GM21423 (cell line): ENCODE data around the gene IGFBP7.

Source experiments
- ATAC-seq: cut with Tn5 transposase; IDR thresholded peaks from one replicate; pipeline ENCODE4 v1.9.1; 2021; ENCODE audit warnings: mild to moderate bottlenecking, moderate library complexity; ENCODE audit not compliant: unreplicated experiment

IGFBP7 gene

DNA sequence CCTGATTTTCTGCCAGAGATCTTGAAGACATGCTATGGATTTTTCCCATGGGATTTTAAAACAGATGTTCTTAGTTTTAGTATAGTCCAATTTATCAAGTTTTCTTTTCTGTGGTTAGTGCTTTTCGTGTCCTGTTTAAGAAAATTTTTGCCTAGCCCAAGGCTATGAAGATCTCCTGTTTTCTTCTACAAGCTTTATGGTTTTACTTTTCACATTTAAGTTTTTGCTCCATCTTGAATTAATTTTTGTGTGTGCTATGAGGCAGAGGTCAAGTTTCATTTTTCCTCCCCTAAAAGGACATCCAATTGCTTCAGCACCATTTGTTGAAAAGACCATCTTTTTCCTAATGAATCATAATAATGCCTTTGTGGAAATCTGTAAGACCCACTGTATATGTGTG, 65.9 kb downstream of the IGFBP7 start:
- no peak for ATAC-seq

DNA sequence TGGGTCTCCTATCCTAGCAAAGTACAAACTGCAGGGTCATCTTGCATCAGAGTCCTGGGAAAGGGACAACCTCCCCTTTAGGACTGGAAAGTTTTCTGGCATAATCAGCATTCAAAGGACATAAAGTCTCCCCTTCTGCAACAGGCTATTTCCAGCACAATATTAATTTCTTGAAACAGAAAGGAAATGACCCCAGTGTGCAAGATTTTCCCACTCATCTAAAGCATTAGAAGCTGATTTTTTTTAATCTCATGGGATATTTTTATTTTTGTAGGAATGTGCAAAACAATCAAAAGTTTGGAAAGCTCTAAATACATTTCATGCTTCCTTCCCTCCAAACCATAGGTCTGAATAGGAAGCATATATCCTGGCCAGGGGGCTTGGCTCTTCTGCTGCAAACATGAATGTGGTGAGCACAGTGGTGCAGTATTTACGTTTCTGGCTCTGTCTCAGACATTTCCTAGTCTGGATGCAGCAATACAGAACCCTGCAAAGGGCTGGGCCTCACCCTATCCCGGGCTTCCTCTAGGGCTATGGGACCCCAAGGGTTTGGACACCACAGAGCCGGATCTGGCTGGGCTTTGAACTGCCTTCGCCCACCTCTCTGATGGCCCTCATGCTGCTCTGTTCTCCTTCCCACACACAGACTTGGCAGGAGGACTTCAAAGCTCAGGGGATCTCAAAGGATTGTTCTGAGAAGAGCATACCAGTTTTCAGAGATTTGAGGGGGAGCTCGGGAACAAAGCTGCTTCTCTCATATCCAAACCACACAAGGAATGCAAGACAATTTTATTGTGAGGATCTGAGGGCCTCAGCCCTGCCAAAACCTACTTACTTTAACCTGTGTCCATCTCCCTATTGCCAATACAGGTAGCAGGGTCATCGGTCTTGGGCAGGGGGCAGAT, 66.6 kb downstream of the IGFBP7 start:
- no peak for ATAC-seq

DNA sequence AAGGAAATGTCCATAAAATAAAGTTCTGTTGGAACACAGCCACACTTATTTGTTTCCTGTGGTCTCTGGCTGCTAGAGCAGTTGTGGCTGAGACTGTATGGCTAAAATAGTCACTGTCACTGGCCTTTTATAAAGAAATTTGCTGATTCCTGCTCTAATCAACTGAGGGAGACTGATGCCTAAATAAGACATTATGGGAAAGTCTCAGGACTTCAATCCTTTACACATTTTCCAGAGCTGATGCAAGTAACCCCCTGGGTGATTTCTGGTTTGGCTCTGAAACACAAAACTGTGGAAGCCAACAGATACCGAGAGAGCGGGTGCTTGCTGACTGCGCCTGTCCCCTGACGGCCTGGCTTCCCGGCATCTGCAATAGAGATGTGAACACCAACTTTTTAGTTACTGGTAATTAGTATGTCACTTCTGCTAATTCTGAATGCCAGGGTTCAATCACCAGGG, 67.4 kb downstream of the IGFBP7 start:
- ATAC-seq, result no peak

DNA sequence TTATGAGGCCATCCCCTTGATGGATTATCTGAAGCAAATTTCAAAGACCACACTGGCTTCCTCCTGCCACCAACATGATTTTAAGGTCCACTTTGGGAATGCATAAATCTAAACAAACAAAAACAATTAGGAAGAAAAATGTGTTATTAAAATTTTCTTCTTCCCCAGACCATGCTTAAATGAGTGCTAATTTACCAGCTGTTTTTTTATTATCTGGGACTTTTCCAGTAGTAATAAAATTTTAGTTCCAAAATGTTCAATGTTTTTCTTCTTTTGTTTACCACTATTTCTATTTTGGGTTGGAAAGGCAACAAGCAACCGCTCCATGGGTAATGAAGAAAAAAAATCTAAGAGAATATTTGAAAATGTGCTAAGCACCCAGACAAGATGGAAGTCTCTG, 69.2 kb downstream of the IGFBP7 start:
- no peak for ATAC-seq

DNA sequence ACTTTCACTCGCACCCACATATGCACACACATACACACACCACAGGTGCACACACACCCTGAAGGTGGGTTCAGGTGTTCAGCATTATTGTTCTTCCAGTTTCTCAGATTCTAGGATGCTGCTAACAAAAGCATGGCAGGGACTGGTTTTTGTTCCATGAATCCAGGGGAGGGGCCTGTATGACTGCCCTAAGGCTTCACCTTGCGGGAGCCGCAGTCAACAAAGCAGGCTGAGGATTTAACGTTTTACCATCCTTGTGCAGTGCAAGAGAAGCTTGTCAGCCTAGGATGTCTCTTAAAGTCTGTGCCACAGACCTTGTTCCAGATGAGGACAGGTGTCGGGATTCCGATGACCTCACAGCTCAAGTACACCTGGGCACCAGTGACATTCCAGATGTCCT, 69.7 kb downstream of the IGFBP7 start:
- ATAC-seq, result no peak

DNA sequence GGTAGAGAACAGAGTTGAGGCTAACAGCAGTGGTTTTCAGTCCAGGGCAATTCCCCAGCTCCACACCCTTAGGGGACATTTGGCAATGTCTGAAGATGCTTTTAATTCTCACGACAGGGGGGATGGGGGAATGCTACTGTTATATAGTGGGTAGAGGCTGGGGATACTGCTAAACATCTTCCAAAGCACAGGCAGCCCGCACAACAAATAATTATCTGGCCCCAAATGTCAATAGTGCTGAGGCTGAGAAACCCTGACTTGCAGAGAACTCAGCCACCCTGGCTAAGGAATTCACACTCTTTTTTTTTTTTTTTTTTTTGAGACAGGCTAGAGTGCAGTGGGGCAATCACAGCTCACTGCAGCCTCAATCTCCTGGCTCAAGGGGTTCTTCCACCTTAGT, 70.8 kb downstream of the IGFBP7 start:
- no peak for ATAC-seq

DNA sequence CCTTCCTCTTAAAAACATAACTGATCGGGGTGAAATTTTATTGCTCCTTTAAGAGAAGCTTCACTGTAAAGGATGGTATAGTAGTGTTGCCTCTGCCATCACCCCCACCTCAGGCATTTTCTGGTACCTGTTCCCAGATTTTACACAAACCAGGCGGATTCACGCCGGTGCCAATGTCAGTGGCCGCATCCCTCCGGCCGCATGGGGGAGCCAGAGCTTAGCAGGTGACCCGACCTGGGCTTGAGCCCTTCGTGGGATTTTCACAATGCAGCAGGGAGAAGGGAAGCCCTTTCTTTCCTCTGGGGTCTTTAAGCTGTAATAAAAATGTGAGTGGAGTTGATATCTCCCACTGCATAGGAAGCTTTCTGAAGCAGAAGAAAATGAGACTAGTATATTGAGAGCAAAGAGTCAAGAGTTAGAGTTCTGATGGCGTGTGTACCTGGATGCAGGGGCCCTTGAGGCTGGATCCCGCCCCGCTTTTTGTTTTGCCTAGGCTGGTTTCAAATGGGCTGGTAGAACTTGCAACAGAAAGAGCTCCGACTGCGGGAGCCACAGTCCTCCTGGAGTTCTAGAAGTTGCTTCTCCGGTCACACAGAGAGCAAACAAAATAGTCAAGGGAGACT, 72.1 kb downstream of the IGFBP7 start:
- ATAC-seq, result no peak

DNA sequence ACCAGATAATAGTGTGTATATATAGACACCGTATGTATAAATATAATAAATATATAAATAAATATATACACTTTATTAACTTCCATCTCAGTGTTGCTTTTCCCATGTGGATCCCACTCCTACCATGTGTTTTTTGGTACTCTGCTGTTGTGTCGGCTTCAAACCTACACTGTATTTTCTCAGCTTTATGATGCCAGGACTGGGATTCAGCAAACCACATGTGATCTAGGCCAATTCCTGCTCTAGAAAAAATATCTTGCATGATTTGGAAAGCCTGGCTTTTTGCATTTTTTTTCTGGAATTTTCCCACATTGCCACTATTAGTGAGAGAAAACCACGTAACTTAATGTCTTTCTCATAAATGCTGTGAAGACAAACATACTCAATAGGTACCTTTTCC, 75.7 kb downstream of the IGFBP7 start:
- no peak for ATAC-seq

DNA sequence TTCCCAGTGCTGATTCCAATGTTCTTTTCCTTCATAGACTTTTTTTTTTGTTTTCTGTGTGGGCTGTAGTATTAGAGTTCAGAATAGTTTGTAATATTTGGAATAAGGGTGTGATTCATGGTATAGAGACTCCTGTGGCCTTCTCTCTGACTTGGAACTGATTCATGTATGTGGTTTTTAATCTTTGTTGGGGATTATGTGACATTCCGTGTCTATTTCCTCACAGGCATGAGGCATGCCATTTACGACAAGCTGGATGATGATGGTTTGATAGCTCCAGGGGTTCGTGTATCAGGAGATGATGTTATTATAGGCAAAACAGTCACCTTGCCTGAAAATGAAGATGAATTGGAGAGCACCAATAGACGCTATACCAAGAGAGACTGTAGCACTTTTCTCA, 87.1 kb downstream of the IGFBP7 start:
- ATAC-seq, result no peak

DNA sequence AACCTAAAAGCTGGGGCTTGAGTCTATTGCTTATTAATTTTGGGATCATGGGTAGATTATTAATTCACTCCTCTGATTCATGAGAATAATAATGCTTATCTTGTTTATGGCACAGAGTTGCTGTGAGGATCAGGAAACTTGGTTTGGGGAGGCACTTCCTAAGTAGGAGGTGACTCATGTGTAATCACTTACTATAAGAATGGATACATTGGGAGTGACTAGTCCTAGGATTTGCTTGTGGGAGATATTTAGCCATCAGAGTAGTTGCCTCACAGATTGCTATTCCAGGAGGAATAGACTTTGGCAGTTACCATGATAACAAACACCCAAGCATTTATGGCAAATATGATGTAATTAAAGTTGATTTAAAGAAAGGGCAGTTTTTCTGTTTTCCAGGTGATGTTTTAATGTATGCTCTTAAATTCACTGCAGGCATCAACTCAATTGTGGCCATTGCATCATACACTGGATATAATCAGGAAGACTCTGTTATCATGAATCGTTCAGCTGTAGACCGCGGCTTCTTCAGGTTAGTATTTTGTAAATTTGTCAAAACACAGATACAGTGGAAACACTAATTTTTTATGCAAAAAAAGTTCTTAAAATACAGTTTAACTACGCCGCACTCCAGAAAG, 89.6 kb downstream of the IGFBP7 start:
- no peak for ATAC-seq

DNA sequence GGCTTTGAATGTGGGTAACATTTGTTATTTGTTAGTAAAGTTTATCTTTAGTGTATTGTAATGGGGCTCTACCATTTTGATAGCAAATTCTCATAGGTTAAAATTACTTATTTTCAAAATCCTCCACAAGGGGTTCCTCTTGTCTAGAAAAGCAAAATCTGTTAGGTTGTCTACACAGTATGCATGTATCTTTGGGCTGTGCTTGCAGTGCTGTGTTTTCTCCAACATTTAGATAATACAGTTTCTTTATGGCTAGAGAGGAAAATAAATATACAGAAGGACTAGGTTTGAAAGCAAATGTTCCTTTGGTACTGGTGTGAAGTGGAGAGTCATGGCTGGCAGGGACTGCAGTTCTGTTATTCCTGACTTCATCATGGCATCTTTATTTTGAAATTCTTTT, 91.2 kb downstream of the IGFBP7 start:
- ATAC-seq, result no peak

DNA sequence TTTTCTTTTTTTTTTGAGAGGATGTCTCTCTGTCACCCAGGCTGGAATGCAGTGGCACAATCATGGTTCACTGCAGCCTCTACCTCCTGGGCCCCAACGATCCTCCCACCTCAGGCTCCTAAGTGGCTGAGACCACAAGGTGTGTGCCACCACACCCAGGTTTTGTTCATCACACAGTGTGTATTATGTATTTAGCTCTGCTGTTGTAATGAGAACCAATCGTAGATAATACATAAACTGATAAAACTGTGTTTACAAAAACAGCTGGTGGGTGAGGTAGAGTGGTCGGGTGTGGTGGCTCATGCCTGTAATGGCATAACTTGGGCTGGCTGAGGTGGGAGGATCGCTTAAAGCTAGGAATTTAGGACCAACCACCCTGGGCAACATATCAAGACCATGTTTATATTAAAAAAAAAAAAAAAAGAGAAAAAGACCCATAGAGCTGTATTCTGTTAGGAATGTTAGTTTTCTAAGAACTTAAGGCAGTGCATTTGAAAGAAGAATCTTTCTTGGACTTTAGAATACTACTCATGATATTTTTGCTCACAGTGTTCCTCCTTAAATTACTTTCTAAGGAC, 96.6 kb downstream of the IGFBP7 start:
- no peak for ATAC-seq

DNA sequence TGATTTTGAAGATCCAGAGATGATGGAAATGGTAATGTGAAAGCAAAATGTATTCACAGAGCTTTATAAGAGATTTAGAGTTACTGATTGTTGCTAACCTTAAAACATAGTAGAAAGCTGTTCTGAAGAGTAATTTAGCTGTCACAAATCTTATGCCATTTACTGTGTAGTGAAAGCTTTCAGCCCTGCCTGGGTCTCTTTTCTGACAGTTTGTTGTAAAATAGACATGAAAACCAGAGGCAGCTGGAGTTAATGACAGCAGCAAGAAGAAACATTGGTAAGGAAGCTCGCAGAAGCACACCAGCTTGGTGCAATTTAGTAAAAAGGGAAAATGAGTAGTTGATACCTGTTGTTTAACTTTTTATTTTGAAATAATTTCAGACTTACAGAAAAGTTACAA, 110.4 kb downstream of the IGFBP7 start:
- ATAC-seq, result no peak

DNA sequence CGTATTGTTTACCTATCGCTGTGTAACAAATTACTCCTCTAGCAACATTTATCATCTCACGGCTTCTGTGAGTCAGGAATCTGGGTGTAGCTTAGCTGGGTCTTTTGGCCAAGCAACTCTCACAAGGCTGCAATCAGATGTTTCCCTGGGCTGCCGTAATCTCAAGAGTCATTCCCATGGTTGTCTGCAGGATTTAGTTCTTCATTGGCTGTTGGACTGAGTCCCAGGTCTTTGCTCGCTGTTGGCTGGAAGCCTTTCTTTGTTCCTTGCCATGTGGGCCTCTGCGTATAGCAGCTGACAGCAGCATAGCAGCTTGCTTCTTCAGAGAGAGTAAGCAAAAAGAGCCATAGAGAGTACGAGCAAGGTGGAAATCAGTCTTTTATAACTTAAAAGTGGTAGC, 114.7 kb downstream of the IGFBP7 start:
- no peak for ATAC-seq

DNA sequence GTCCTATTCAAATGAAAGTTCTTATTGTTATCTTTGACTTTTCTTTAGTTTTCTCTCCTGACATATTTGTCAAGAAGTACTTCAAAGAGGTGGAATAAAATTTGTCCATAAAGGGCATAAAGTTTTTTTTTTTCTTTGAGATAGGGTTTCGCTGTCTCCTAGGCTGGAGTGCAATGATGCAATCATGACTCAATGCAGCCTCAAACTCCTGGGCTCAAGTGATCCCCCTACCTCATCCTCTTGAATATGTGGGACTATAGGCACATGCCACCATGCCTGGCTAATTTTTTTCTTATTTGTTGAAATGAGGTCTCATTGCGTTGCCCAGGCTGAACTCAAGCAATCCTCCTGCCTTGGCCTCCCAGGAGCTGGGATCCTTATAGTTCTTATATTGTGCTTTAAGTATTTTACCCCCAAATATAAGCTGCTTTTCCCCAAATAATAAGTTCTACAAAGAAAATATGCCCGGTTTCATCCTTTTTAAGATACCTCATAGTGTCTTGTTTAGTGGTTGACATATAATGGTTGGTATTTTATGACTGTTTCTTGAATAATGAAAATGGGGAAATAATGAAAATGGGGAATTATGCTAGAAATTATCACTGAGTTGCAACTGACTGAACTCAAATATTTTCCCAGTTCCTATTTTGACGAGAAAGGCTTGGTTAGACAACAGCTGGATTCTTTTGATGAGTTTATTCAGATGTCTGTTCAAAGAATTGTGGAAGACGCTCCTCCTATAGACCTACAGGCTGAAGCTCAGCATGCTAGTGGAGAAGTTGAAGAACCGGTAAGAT, 119.9 kb downstream of the IGFBP7 start:
- ATAC-seq, result no peak

DNA sequence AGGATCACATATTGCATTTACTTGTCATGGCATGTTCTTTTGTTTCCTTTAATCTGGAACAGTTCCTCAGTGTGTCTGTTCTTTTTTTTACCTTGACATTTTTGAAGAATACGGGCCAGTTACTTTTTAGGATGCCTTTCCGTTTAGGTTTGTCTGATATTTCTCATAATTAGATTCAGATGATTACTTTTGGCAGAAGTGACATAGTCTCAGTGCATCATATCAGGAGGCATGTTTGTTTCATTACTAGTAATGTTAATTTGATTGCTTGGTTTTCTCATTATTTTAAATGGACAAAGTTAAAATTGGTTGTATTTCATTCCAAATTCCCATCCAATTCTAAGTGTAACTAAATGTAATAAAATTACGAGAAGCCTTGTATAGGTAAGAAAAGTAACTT, 123.2 kb downstream of the IGFBP7 start:
- ATAC-seq, result no peak

DNA sequence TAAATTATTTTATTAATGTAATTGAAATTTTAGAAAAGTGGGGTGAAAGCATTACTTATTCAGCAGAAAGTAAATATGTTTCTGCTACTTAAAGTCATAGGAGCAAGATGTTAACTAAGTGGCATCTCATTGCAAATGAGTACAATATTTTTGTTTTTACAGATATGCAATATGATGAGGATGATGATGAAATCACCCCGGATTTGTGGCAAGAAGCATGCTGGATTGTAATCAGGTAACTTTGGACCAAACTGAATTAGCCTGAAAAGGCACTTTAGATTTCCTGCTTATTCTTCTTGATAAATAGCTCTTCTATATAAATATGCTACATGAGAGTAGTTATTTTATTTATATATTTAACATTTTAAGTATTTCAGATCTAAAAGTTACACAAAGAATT, 124.0 kb downstream of the IGFBP7 start:
- no peak for ATAC-seq

DNA sequence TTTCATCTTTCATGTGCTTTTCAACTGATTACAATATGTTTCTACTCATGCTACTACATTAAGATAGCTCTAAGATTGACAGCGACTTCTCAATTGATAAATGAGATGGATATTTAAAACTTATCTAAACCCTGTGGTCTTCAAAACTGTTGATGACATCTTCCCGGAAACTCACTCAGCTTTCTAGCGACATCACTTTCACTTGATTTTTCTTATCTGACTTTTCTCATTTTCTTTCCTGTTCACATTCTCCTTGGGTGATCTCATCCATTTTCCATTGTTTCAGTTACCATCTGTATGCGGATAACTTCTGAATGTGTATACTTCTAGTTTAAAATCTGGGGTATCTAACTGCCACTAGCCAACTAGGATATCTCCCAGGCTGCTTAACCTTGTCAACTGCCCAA, 128.4 kb downstream of the IGFBP7 start:
- ATAC-seq, result no peak
